Measurements from ENCODE around the gene ARHGAP9. TPM values are rescaled to one million over a fixed set of nuclear protein-coding genes. Genes with fewer than 3 reads are reported as not detected.

The ARHGAP9 gene
- 100 to 1,000 TPM; 151 to 195 TPM for total RNA-seq

DNA sequence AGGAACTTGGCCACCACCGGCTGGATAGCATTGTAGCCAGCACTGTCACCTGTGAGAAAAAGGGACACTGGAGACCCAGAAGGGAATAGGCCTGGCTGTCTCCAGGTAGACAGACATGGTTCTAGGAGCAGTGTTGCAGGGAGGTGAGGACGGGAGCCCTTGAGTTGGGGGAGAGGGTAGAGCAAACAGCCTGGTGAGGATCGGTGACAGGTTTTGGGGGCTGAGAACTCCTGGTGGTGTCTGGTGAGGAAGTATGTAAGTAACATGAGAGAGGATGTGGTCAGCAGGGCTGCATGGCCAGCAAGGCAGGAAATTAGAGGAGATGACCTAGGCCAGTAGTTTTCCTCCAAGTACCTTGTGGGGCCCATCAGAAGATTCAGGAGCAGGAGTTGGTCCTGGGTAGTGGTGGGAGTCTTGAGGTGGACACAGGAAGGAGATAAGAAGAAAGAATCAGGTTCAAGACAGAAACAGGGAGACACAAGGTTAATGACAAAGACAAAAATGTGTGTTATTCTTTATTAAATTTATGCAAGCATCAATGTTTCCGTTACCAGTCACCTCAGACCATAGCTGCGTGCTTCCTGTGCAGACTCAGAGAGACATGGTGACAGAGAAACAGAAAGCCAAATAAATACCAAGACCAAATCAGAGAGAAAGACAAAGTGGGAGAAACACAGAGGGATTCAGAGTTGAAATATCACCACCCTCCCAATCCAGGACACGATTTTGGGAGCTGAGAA is at the start of gene ARHGAP9:
ARHGAP9 (minus strand) TSS at position 491 of the 740 bp plus-strand sequence; CDS start at position 31, 460 bp downstream.
- H3K9me3 Mint-ChIP-seq: no peaks in the 10 kb centered on the region

GRCh38 chr12:57528831-57529555 is 49.3 kb upstream of the ARHGAP9 start:
- Mint-ChIP-seq H3K36me3 (peaks cover 6 to 10% of the 10 kb centered on the region in 2 donors), H3K27ac (no peak overlapping the region), H3K9me3 (no peaks in the 10 kb centered on the region)
- ATAC-seq (no peak), DNase-seq (ENCODE audit: low spot score in 2 of 2) (no peak)

More for the DNA sequence above, at the start of gene ARHGAP9:
- peak; percentile 60 to 67 for ATAC-seq
- Mint-ChIP-seq H3K36me3 (peaks cover 26 to 42% of the 10 kb centered on the region in 2 donors), H3K27ac (peak within 1 kb of the TSS; percentile 98)
- DNase-seq (ENCODE audit: low spot score in 2 of 2): peak in 1 of 2 donors; percentile 47

DNA sequence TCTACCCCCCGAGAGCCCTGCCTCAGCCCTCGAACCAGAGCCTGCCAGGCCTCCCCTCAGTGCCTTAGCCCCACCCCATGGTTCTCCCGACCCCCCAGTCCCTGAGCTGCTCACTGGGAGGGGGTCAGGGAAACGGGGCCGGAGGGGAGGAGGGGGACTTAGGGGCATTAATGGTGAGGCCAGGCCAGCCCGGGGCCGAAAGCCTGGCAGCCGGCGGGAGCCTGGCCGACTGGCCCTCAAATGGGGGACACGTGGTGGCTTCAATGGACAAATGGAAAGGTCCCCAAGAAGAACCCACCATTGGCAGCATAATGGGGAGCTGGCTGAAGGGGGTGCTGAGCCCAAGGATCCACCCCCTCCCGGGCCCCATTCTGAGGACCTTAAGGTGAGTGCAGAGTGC is 48.5 kb upstream of the ARHGAP9 start:
- H3K9me3 Mint-ChIP-seq: no peaks in the 10 kb centered on the region
- no peak for DNase-seq (ENCODE audit: low spot score in 2 of 2)
- no peak overlapping the region for H3K27ac Mint-ChIP-seq
- peaks cover 3 to 10% of the 10 kb centered on the region in 2 donors for H3K36me3 Mint-ChIP-seq
- no peak for ATAC-seq

- no peaks in the 10 kb centered on the region for H3K9me3 Mint-ChIP-seq
- ATAC-seq: no peak
- peaks cover 0 to 10% of the 10 kb centered on the region in 2 donors for H3K36me3 Mint-ChIP-seq
- peak overlapping the region; percentile 21 to 60 for H3K27ac Mint-ChIP-seq
- DNase-seq (ENCODE audit: low spot score in 2 of 2): no peak
Observed at GRCh38 chr12:57527184-57527583, 47.5 kb upstream of the ARHGAP9 start.

- Mint-ChIP-seq H3K9me3 (no peaks in the 10 kb centered on the region), H3K36me3 (peaks cover 0 to 10% of the 10 kb centered on the region in 2 donors), H3K27ac (peak overlapping the region; percentile 49 to 55)
- ATAC-seq (no peak), DNase-seq (ENCODE audit: low spot score in 2 of 2) (no peak)
Observed at GRCh38 chr12:57526477-57527126, 46.9 kb upstream of the ARHGAP9 start.

GRCh38 chr12:57525615-57526383 is 46.1 kb upstream of the ARHGAP9 start:
- peaks cover 0 to 10% of the 10 kb centered on the region in 2 donors for H3K36me3 Mint-ChIP-seq
- no peaks in the 10 kb centered on the region for H3K9me3 Mint-ChIP-seq
- DNase-seq (ENCODE audit: low spot score in 2 of 2) (no peak), ATAC-seq (no peak)
- H3K27ac Mint-ChIP-seq: peak overlapping the region; percentile 44 to 49

DNA sequence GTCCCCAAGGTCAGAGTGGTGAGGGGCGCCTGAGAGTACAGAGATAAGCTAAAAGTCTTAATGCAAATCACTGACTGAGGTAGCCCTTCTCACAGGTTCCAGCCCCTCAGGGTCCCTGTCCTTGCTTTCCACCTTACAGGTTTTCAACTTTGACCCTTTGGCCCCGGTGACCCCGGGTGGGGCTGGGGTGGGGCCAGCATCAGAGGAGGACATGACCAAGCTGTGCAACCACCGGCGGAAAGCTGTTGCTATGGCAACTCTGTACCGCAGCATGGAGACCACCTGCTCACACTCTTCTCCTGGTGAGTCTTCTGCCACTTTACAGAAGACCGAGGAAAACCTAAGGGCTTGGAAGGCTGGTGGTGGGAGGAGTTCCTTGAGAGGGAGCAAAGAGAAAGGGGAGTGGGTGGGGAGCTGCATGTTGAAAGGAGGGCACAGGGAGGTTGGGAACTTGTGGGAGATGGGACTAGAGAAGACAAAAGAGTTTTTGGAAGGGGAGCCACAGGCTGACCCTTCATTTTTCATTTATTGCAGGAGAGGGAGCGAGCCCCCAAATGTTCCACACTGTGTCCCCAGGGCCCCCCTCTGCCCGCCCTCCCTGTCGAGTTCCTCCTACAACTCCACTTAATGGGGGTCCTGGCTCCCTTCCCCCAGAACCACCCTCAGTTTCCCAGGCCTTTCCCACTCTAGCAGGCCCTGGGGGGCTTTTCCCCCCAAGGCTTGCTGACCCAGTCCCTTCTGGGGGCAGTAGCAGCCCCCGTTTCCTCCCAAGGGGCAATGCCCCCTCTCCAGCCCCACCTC is 45.3 kb upstream of the ARHGAP9 start:
- ATAC-seq (no peak), DNase-seq (ENCODE audit: low spot score in 2 of 2) (no peak)
- peaks cover 4 to 12% of the 10 kb centered on the region in 2 donors for H3K36me3 Mint-ChIP-seq
- H3K9me3 Mint-ChIP-seq: no peaks in the 10 kb centered on the region
- H3K27ac Mint-ChIP-seq: peak overlapping the region in 1 of 2 donors; percentile 100

DNA sequence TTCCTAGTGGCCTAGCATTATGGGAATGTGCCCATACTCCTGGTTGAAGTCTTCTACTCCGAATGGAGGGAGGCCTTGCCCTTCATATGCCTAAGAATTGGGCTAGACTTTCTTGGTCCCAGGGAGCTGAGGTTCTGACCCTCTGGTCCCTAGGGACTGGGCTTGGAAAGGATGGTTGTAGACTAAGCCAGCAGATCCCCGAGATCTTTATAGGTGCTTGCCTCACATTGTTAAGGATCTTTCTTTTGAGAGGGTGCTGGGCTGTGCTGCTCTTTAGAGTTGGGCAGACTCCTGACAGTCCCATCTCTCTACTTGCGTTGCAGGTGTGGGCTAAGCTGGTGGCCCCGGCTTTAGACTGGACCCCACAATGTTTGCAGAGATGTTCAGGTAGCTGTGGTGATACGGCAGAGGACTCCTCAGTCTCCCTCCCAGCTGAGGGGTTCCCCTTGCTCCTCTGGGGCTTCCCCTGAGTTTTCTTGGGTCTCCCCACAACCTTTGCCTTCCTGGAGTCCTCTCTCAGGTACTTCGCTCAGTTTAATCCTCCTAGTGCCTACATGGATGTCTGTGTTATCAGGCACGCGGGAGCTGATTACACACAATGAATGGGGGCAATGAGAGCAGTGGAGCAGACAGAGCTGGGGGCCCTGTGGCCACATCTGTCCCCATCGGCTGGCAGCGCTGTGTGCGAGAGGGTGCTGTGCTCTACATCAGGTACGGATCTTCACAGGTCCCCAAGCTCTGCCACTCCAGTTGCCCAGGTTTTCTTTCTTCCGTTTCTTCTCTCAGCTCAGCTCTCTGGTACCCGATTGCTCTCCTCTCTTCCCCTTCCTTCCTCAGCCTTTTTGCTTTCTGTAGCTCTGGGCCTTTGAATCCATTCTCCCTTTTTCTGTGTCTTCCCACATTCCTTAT is 44.3 kb upstream of the ARHGAP9 start:
- peaks cover 14 to 15% of the 10 kb centered on the region in 2 donors for H3K36me3 Mint-ChIP-seq
- DNase-seq (ENCODE audit: low spot score in 2 of 2) (no peak), ATAC-seq (no peak)
- H3K27ac Mint-ChIP-seq: peak overlapping the region; percentile 97 to 100
- no peaks in the 10 kb centered on the region for H3K9me3 Mint-ChIP-seq

DNA sequence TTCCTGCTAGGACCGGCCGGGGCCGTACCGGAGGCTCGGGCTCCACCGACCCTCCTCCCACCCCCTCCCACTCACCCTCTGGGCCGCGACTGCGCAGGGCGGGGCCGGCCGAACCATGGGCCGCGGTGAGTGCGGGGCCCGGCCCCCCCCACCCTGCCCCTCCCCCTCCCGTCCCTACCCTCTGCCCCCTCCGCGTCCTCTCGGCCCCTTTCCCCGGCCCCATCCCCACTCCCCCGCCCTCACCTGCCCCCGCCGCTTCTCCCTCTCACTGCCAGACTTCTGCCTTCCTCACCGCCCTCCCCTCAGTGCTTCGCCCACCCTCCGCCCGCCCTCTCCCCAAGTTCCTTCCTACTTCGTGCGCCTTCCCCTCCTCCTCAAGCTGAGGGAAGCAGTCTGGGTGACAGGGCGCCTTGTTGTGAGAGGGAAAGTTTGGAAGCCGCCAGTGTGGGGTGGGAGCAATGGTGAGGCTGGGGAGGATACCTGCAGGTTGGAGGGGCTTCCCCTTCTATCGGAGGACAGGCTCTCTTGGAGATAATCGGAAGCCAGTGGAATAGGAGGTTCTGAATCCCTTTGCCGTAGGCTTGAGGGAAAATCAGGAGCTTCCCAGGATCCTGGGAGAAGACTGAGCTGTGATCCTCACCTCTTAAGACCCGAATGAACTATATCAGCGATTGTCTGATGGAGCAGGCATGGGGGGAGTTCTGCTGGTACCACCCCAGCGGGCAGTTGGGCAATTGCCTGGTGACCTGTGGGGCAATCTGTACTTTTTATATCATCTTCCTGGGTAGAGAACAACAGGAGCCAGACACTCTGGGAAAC is 43.4 kb upstream of the ARHGAP9 start:
- DNase-seq (ENCODE audit: low spot score in 2 of 2): peak; percentile 21 to 72
- Mint-ChIP-seq H3K9me3 (no peaks in the 10 kb centered on the region), H3K27ac (peak overlapping the region; percentile 97 to 100), H3K36me3 (peaks cover 22 to 24% of the 10 kb centered on the region in 2 donors)
- ATAC-seq: no peak

DNA sequence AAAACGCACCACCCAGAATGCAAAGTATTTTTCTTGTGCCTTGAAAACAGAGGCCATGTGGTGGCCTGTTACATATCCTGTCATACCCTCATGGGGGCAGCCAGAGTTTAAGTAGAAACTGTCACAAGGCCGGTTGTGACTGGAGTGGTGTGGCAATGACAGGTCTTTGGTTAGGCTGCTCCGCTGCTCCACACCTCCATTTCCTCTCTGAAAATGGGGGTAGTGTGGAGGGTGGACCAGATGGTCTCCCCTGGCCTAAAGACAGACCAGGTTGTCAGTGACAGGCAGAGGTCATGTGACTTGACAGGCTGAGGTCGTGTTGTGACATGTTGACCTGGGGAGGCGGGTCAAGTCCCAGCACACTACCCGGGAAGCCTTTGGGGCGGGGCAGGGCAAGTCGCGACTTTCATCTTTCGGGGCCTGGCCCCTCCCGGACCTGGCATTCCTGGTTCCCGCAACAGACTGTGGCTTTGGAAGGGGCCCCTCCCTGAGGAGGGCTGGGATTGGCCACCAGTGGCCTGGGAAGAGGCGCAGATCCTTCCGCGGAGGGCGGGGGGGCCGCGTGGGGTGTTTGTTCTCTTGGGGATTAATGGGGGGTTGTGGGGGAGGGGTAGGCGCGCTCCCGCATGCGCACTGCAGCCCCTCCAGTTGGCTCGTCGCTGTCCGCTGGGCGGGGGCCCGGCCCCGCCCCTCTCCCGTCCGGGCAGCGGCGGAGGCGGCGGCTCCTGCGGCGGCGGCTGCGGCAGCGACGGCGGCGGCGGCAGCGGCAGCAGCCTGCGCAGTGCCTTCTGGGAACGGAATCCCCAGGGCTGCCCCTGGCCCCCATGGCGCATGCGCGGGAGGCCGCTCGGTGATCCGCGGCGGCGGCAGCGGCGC is 42.6 kb upstream of the ARHGAP9 start, which contains the start of gene MBD6:
MBD6 (plus strand) TSS at position 814 of the 876 bp plus-strand sequence. CDS start 1,480 bp downstream, outside the sequence.
- H3K36me3 Mint-ChIP-seq: peaks cover 24 to 31% of the 10 kb centered on the region in 2 donors
- H3K9me3 Mint-ChIP-seq: no peaks in the 10 kb centered on the region
- ATAC-seq: peak; percentile 59 to 64
- DNase-seq (ENCODE audit: low spot score in 2 of 2): peak; percentile 93 to 96
- peak within 1 kb of the TSS; percentile 100 for H3K27ac Mint-ChIP-seq

- Mint-ChIP-seq H3K27ac (peak overlapping the region; percentile 100), H3K36me3 (peaks cover 24 to 38% of the 10 kb centered on the region in 2 donors), H3K9me3 (no peaks in the 10 kb centered on the region)
- DNase-seq (ENCODE audit: low spot score in 2 of 2) (peak in 1 of 2 donors; percentile 27), ATAC-seq (no peak)
Observed at GRCh38 chr12:57521525-57522010, 41.9 kb upstream of the ARHGAP9 start.

GRCh38 chr12:57520053-57520818 is 40.6 kb upstream of the ARHGAP9 start, which contains the start of gene DDIT3:
Gene DDIT3 (minus strand): TSS chr12:57520514. CDS start chr12:57517406, 3,108 bp downstream.
- ATAC-seq (peak; percentile 73 to 76), DNase-seq (ENCODE audit: low spot score in 2 of 2) (peak; percentile 99 to 100)
- Mint-ChIP-seq H3K36me3 (peaks cover 28 to 39% of the 10 kb centered on the region in 2 donors), H3K27ac (peak within 1 kb of the TSS; percentile 100), H3K9me3 (no peaks in the 10 kb centered on the region)
